Upper lobe of left lung (tissue), 6 donors: ENCODE results near the gene DNAH10. TPM values are rescaled to one million over a fixed set of nuclear protein-coding genes. Genes with fewer than 3 reads are reported as not detected.

ENCODE experiments used
- ATAC-seq, 2 donors: fragments of 200-7000 bp; cut with Tn5 transposase; one replicate each; pipeline ENCODE4 v1.9.1; 2022; ENCODE audit warnings: mild to moderate bottlenecking in 2 of 2, moderate library complexity in 2 of 2; ENCODE audit not compliant: low FRiP score in 2 of 2
- DNase-seq, 2 donors: peaks; one replicate each; pipeline ENCODE4 v3.0.0-alpha.2; 2019 to 2020
- H3K27ac ChIP-seq, 4 donors: fragments of 200-600 bp; sonication (generic); one replicate each; pipeline ENCODE4 v1.5.1; 2016 to 2019
- H3K27me3 ChIP-seq, 4 donors: fragments of 200-600 bp; sonication (generic); one replicate each; pipeline ENCODE4 v1.5.1; 2017 to 2019
- H3K36me3 ChIP-seq, 4 donors: fragments of 200-600 bp; sonication (generic); one replicate each; pipeline ENCODE4 v1.5.1; 2016 to 2019
- H3K4me1 ChIP-seq, 4 donors: fragments of 200-600 bp; sonication (generic); one replicate each; pipeline ENCODE4 v1.5.1; 2018 to 2019
- H3K4me3 ChIP-seq, 4 donors: fragments of 200-600 bp; sonication (generic); one replicate each; pipeline ENCODE4 v1.5.1; 2017 to 2019; ENCODE audit warnings: mild to moderate bottlenecking in 2 of 4, moderate library complexity in 1 of 4
- H3K9me3 ChIP-seq, 4 donors: fragments of 200-600 bp; sonication (generic); one replicate each; pipeline ENCODE4 v1.5.1; 2018 to 2019
- CTCF ChIP-seq, 6 experiments: fragments of 450-650 bp in 4 of 6; fragments of 200-600 bp in 2 of 6; sonication (generic) in 2 of 6; IDR thresholded peaks; one replicate each; pipeline ENCODE4 v1.5.1; 2016 to 2019; ENCODE audit warnings: antibody characterized with exemption in 6 of 6
- EP300 ChIP-seq, 4 donors: sonication (generic); formaldehyde crosslinking; IDR thresholded peaks; one replicate each; pipeline ENCODE4 v1.5.1; 2017; ENCODE audit warnings: antibody characterized with exemption in 4 of 4, control low read depth in 2 of 4
- POLR2A ChIP-seq, 4 donors: fragments of 450-650 bp; IDR thresholded peaks; one replicate each; pipeline ENCODE4 v1.5.1; 2016 to 2017; ENCODE audit warnings: antibody characterized with exemption in 4 of 4, mild to moderate bottlenecking in 2 of 4
- POLR2AphosphoS5 ChIP-seq, 2 donors: sonication (generic); formaldehyde crosslinking; IDR thresholded peaks; one replicate each; pipeline ENCODE4 v1.5.1; 2017; ENCODE audit warnings: antibody characterized with exemption in 2 of 2
- WGBS, 2 donors: methylation state at CpG; one replicate each; pipeline ENCODE4 v1.1.5; 2017 to 2018; 5-methylcytosine and 5-hydroxymethylcytosine counted together
- total RNA-seq, 6 donors: library from RNA; depleted of rRNA in 4 of 6; stranded (reverse); fragments of >200 nt in 4 of 6; gene quantifications; one replicate each; pipeline versions ENCODE4 v1.1.0 to v1.2.1, GENCODE V29; 2016 to 2021
- donor health status: DM: no; HTN: no; CAD: no; lungs with moderate emphysema.
- donor health status: DM: no; HTN: yes; CAD: no; lungs with severe emphysema.

Gene DNAH10
- total RNA-seq, 6 donors from 2014 or later, result 0.31 to 46.0 (median 8.3) TPM

- WGBS, 2 donors, result 80 to 83% methylated on average over 11 to 12 of the region's 12 CpGs
- DNase-seq (no peak), ATAC-seq (no peak)
- no peaks in the 10 kb centered on the region for H3K27me3 ChIP-seq
- TF ChIP-seq EP300 (IDR thresholded peaks at IDR 0.05) (no peak), CTCF (IDR thresholded peaks at IDR 0.05) (no peak), POLR2A (IDR thresholded peaks at IDR 0.05) (no peak), POLR2AphosphoS5 (IDR thresholded peaks at IDR 0.05) (no peak)
- peaks cover 14 to 81% (median 42%) of the 10 kb centered on the region in 4 donors for H3K36me3 ChIP-seq
- H3K27ac ChIP-seq, result no peak overlapping the region
- no peaks in the 10 kb centered on the region for H3K9me3 ChIP-seq
- no peaks in the 10 kb centered on the region for H3K4me1 ChIP-seq
- no peak overlapping the region for H3K4me3 ChIP-seq
These were observed 17.3 kb upstream of the DNAH10 start for GRCh38 chr12:123744836-123745235.

GRCh38 chr12:123747309-123747708, 14.8 kb upstream of the DNAH10 start:
- H3K27me3 ChIP-seq, result no peaks in the 10 kb centered on the region
- H3K9me3 ChIP-seq, result no peaks in the 10 kb centered on the region
- TF ChIP-seq POLR2A (IDR thresholded peaks at IDR 0.05) (no peak), CTCF (IDR thresholded peaks at IDR 0.05) (no peak), EP300 (IDR thresholded peaks at IDR 0.05) (no peak), POLR2AphosphoS5 (IDR thresholded peaks at IDR 0.05) (no peak)
- no peaks in the 10 kb centered on the region for H3K4me1 ChIP-seq
- 62% methylated on average over 5 of the region's 5 CpGs for WGBS, 2 donors
- no peak overlapping the region for H3K27ac ChIP-seq
- ATAC-seq (no peak), DNase-seq (no peak)
- H3K4me3 ChIP-seq, result no peak overlapping the region
- H3K36me3 ChIP-seq, result peaks cover 21 to 81% (median 46%) of the 10 kb centered on the region in 4 donors

DNA sequence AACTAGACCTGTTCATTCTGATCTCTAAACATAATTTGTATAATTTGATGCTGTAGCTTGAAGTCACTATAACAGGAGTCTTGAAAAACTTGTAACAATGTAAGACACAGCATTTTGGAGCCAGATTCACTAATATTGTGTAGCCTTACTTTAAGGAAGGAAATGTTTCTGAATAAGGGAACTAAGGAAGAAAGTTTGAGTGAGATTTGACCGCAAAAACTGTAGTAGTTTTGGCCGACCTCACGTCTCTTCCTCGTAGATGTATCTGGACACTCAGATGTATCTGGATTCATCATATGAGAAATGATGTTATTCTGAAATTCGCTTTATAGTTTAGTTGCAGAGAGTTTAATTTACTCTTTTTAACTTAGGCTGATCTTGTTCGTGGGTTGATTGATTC, 13.9 kb upstream of the DNAH10 start:
- DNase-seq (no peak), ATAC-seq (no peak)
- Histone ChIP-seq H3K27ac (no peak overlapping the region), H3K4me3 (no peak overlapping the region), H3K9me3 (no peaks in the 10 kb centered on the region), H3K36me3 (peaks cover 21 to 83% (median 45%) of the 10 kb centered on the region in 4 donors), H3K4me1 (no peaks in the 10 kb centered on the region), H3K27me3 (no peaks in the 10 kb centered on the region)
- 59 to 75% methylated on average over 6 of the region's 6 CpGs for WGBS, 2 donors
- TF ChIP-seq EP300 (IDR thresholded peaks at IDR 0.05) (no peak), POLR2A (IDR thresholded peaks at IDR 0.05) (no peak), CTCF (IDR thresholded peaks at IDR 0.05) (no peak), POLR2AphosphoS5 (IDR thresholded peaks at IDR 0.05) (no peak)

DNA sequence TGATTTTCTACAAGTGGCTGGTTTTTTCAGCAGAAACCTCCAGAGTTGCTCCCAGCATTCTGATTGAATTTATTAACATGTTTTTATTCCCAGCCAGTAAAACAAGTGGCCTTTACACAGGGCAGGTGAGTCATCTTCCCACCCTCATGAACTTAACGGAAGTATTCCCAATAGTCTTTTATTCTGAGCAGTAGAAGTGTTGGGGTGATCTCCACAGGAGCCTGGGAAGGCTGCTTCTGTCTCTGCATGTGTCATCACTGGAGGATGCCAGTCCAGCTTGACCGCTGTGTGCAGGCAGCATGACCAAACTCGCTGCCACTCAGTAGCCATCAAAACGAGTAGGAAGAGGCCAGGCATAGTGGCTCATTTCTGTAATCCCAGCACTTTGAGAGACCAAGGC, 13.4 kb upstream of the DNAH10 start:
- H3K36me3 ChIP-seq, result peaks cover 19 to 83% (median 46%) of the 10 kb centered on the region in 4 donors
- ATAC-seq, result no peak
- no peak overlapping the region for H3K27ac ChIP-seq

More for the DNA sequence above, 13.4 kb upstream of the DNAH10 start:
- 73 to 86% methylated on average over 1 to 4 of the region's 4 CpGs for WGBS, 2 donors
- no peak for DNase-seq
- Histone ChIP-seq H3K4me3 (no peak overlapping the region), H3K4me1 (no peaks in the 10 kb centered on the region), H3K9me3 (no peaks in the 10 kb centered on the region), H3K27me3 (no peaks in the 10 kb centered on the region)
- no peak for TF ChIP-seq POLR2A (IDR thresholded peaks at IDR 0.05)
- no peak for TF ChIP-seq CTCF (IDR thresholded peaks at IDR 0.05)
- no peak for TF ChIP-seq EP300 (IDR thresholded peaks at IDR 0.05)
- no peak for TF ChIP-seq POLR2AphosphoS5 (IDR thresholded peaks at IDR 0.05)
